ENCODE data around the gene ZNF641.

DNA sequence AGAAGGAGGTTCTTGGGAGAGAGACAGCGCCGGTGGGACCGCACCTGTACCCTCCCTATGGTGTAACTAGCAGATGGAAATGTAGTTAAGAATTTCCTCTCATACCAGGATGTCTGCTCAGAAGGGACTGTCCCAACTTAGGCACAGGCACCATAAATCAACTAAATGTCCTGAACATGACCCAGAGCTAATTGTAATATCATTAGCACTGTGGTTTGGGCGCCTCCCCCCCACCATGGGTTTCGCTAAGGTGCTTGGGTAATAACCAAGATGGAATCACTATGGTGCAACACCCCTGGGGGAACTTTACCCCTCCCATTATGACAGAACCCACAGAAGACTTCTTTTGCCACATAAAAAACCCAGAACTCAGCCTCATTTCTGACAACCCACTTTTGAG, 15.9 kb downstream of the ZNF641 start:
- TF ChIP-seq, protein P1, sequence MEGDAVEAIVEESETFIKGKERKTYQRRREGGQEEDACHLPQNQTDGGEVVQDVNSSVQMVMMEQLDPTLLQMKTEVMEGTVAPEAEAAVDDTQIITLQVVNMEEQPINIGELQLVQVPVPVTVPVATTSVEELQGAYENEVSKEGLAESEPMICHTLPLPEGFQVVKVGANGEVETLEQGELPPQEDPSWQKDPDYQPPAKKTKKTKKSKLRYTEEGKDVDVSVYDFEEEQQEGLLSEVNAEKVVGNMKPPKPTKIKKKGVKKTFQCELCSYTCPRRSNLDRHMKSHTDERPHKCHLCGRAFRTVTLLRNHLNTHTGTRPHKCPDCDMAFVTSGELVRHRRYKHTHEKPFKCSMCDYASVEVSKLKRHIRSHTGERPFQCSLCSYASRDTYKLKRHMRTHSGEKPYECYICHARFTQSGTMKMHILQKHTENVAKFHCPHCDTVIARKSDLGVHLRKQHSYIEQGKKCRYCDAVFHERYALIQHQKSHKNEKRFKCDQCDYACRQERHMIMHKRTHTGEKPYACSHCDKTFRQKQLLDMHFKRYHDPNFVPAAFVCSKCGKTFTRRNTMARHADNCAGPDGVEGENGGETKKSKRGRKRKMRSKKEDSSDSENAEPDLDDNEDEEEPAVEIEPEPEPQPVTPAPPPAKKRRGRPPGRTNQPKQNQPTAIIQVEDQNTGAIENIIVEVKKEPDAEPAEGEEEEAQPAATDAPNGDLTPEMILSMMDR (conservative IDR thresholded peaks at IDR 0.05; ENCODE audit: low read length), result no peak
- TF ChIP-seq EZH2phosphoT487 (IDR thresholded peaks at IDR 0.05; ENCODE audit: borderline replicate concordance), result no peak
